RPMI8226 (cell line): ENCODE results near the gene OR5K4.
"Not testable (repeated sequence)": the region's sequence is repeated elsewhere in the genome, so short reads cannot be mapped to it uniquely, and the experiment has no call there.

Experiments used
- DNase-seq: peaks from one replicate; pipeline ENCODE4 v3.0.0-alpha.2; 2015

OR5K4 gene

DNA sequence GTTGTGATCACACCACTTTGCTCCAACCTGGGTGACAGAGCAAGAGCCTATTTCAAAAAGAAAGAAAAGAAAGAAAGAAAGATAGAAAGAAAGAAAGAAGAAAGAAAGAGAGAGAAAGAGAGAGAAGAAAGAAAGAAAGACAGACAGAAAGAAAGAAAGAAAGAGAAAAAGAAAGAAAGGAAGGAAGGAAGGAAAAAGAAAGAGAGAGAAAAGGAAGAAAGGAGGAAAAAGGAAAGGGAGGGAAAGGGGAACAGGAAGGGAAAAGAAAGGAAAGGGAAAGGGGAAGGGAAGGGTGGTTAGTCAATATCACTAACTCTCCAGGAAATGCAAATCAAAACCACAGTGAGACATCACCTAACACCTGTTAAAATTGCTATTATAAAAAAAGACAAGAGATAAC, 18.2 kb downstream of the OR5K4 start:
- no peak for DNase-seq

DNA sequence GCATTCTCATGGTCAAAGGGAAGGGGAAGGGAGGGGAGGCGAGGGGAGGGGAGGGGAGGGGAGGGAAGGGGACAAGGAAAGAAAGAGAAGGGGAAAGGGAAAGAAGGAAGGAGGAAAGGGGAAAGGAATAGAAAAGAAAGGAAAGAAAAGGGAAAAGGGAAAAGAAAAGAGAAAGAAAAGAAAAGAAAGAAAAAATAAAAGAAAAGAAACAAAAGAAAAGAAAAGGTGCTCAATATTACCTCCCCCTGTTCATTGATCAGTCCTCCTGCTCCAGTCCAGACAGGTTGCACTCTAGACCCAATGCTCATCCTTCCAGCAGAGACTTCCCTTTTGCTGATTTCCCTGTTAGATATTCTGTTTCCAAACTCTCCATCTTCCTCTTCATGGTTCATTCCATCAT, 18.8 kb downstream of the OR5K4 start:
- DNase-seq, result no peak

DNA sequence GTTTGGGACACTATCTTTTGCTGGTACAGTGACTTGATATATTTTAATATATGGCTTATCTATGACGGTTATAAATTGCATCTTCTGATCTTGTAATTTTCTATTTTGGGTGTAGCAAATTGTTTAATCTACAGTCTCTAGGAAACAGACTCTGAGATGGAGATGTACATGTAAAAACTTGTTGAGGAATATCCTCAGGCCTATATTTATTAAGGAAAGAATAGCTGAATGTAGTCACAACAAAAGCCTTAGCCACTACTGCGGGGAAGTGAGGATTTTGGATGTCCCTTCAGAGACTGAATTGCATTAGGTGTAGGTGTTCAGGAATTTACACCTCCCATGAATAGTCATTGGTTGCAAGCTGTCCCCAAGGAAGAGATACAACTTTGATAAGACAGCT, 23.0 kb downstream of the OR5K4 start:
- DNase-seq, result no peak

DNA sequence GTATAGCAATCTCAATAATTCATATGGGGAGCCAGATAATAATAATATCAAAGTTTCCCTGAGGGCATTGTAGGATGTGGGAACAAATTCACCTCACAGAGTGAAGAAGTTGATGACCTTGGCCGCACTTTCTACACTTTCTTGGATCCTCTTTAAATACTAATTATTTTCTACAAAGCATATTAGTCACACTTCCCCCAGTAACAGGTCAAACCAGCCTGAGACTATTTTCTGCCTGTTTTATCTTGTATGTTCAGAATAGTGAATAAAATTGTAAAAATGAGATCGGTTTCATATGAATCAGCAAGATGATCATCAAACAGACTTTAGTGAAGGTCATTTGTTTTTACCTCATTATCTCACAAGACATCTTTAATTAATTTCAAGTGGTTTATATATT, 34.5 kb downstream of the OR5K4 start:
- DNase-seq, result no peak

DNA sequence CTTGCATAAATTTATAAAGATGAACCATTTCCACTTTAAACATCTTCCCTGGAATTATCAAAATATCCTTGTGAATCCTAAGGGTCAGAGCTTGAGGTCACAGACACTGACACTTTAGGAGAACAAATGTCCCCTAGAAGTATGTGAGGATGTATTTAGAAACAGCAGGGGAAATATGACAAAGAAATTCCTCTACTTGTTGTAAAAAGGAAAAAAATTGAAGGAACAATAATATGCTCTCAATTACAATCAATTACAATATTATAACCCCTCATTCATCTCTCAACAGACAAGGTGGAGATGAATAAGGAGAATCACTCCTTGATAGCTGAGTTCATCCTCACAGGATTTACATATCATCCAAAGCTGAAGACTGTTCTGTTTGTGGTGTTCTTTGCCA, 36.7 kb downstream of the OR5K4 start, which contains the start of gene OR5K3:
Gene OR5K3, plus strand, starts transcription at position 301 of the 400 bp plus-strand sequence. Its CDS starts 0 bp downstream, at position 301.
- no peak for DNase-seq

DNA sequence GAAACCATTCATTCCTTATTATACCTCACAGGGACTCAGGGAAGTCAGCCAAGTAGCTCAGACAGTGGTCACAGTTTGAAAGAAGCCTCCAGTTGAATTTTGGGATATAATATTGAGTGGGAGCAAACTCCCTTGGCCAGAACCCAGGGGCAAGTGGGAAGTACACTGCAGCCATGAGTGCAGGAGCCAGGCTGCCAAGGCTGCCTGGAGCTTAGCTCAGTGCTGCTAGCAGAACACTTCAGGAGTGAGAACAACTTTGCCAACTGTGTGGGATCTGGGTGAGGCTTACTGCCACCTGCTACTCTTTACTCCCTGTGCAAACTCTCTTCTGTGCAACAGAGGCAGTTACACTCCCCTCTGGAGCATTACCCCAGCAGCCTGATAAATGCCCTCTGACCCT, 41.4 kb downstream of the OR5K4 start:
- DNase-seq, result no peak

DNA sequence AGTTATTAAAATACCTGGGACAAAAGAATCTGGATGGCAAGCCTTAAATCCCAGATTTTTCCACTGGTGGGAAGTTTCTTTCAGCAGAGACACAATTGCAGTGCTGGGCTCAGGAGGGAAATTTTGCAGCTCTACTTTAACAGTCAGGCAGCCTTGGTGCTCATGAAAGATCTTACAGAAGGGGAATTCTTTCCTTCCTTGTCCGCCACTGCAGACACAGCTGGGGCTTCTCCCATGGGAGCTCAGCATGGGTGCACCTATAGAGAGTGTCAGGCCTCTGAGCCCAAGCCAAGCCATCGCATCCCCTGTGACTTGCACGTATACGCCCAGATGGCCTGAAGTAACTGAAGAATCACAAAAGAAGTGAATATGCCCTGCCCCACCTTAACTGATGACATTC, 42.8 kb downstream of the OR5K4 start:
- DNase-seq, result not testable (repeated sequence)

DNA sequence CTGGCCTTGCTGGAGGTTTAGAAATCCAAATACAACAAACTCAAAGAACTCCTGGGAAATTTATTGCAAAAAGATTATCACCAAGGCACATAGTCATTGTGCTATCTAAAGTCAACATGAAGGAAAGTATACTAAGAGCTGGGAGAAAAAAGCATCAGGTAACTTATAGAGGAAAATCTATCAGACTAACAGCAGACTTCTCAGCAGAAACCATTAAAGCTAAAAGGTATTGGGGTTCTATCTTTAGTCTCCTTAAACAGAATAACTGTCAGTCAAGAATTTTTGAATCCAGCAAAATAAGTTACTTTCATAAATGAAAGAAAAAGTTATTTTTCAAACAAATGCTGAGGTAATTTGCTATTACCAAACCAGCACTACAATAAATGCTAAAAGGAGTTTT, 44.9 kb downstream of the OR5K4 start:
- no peak for DNase-seq

DNA sequence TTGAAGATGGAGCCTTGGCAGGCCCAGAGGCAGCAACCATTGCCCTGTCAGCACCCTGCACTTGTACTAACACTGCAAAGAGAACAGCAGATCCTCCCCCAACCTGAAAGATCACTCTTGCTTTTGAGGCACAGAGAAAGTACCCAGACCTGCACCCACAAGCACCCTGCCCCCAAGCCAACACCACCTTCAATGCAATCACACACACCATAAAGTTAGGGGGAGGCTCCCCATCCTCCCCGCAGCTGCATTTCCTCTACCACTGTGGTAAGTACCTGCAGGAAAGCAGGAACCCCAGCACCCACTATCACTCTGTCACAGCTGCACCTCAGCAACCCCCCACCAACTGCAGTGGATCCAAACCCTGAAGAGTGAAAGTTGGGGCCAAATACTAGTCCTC, 48.9 kb downstream of the OR5K4 start:
- DNase-seq, result no peak

DNA sequence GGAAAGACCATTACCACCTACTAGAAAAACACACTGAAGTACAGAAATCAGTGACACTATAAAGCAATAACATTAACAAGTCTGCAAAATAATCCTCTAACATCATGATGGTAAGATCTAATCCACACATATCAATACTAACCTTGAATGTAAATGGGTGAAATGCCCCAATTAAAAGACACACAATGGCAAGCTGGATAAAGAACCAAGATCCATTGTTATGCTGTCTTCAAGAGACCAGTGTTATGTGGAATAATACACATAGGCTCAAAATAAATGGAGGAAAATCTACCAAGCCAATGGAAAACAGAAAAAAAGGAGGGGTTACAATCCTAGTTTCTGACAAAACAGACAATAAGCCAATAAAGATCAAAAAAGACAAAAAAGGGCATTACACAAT, 50.4 kb downstream of the OR5K4 start:
- DNase-seq, result no peak
